Left forelimb (tissue), 1 donor: Measurements from ENCODE around the gene NTN5.
"Not testable (repeated sequence)": the region's sequence is repeated elsewhere in the genome, so short reads cannot be mapped to it uniquely, and the experiment has no call there.

Experiments
- DNase-seq: peaks from one replicate; pipeline ENCODE4 v3.0.0-alpha.2; 2018; ENCODE audit warnings: low spot score

Gene NTN5

DNA sequence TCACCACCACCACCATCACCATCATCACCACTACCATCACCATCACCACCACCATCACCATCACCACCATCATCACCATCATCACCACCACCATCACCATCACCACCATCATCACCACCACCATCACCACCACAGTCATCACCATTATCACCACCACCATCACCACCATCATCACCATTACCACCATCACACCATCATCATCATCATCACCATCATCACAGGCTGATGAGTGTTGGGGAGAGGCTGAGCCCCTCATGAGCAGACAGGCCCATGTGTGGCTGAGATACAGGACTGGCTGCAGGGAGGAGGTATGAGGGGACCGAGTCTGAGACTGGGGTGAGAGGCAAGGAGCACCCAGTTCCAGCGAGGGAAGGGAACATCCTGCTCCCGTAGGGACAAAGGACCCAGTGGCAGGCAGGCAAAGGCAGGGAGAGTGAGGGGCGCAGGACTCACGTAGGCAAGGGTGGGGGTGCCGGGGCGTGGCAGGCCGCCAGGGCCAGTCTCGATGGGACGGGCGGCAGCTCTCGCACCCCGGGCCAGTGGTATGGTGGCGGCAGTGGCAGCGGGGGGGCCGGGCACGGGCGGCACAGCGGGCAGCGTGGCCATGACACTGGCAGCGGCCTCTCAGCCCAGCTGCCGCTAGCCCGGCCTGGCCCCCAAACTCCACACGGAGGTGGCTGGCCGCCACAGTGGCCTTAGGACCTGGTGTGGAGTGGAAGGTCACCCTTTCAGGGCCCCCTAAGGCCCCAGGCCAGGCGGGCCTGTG, 2.7 kb downstream of the NTN5 start:
- DNase-seq = no peak

DNA sequence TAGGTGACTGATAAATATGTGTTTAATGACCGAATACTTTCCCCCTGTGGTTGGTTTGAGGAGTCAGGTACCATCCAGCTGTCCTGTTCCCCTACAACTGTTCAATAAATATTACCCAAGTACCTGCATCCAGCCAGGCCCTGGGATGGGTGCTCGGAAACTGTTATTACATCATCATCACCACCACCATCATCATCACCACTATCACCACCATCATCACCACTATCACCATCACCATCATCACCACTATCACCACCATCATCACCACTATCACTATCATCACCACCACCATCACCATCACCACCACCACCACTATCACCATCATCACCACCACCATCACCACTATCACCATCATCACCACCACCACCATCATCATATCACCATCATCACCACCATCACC, 4.1 kb downstream of the NTN5 start:
- DNase-seq = no peak

DNA sequence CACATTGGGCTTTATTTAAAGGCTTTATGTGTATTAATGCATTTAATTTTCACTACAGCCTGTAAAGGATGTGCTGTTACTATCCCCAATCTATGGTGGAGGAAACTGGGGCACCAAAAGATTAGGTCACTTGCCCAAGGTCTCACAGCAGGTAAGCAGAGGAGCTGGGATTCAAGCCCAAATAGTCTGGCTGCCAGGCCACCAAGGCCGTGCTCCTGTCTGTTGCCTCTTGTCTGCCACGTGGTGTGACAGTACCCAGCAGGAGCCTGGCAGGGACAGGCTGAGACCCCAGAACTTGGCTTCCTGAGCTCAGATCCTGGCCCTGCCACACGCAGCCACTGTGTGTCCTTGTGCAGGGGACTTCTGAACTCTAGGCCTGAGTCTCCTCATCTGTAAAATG, 4.5 kb downstream of the NTN5 start:
- DNase-seq = no peak

DNA sequence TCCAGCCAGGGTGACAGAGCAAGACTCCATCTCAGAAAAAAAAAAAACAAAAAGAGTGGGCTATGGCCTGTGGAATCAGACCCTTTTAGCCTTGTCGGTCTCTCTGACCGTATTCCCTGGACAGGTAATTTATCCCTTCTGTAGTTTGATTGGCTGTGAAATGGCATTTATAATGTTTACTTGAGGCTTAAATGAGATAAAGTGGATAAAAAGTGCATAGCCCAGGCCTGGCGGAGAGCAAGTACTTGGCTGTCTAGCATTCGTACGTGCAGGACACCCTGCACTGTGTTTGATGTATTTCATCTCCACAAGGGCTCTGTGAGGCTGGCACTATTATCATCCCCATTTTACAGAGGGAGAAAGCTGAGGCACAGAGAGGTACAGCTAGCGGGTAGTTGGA, 7.0 kb downstream of the NTN5 start:
- no peak for DNase-seq

DNA sequence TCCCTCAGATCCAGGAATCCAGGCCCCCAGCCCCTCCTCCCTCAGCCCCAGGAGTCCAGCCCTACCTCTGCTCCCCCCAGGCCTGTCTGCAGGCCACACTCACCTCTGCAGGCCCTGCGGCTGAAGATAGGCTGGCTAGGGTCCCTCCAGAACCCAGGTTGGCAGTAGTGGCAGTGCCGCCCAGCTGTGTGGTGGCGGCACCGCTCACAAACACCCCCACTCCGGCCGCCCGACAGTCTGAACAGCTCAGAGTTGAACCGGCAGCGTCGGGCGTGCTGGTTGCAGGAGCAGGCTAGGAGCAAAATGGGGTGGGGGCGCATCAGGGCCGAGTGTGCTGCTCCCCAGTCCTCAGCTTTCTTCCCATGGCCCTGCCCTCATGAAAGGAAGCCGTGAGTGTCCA, 8.3 kb downstream of the NTN5 start:
- no peak for DNase-seq

DNA sequence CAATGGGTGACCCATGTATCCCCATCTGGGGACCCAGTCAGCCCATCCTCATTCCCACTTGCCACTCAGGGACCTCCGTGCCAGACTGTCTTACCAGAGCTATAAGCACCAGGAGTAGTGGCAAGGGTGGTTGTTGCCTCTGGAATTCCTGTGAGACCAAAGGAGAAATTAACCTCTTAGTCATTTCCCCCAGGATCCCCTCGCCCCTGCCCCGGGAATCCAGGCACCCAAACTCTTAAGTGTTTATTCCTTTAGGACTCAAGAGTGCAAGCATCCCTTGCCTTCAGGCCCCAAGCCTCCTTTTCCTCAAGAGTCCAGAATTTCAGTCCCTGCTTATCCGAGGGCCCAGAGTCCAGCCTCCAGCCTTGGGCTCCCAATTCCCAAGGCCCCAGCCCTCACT, 9.2 kb downstream of the NTN5 start:
- no peak for DNase-seq

DNA sequence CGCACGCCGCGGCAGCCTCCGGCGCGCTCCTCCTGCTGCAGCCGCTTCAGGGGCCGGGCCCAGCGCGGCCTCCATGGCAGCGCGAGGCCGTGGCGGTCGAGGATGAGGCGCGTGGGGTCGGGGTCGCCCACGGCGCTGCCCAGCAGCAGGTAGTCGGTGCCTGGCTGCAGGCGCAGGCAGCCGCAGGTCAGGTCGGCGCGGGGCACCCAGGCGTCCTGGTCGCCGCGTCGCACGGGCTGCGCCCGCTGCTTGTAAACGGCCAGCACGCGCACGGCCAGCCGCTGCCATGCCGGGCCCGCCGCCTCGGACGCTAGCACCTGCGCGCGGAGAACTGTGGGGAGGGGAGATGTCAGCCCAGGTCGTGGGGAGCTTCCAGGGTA, 11.1 kb downstream of the NTN5 start:
- DNase-seq = no peak

DNA sequence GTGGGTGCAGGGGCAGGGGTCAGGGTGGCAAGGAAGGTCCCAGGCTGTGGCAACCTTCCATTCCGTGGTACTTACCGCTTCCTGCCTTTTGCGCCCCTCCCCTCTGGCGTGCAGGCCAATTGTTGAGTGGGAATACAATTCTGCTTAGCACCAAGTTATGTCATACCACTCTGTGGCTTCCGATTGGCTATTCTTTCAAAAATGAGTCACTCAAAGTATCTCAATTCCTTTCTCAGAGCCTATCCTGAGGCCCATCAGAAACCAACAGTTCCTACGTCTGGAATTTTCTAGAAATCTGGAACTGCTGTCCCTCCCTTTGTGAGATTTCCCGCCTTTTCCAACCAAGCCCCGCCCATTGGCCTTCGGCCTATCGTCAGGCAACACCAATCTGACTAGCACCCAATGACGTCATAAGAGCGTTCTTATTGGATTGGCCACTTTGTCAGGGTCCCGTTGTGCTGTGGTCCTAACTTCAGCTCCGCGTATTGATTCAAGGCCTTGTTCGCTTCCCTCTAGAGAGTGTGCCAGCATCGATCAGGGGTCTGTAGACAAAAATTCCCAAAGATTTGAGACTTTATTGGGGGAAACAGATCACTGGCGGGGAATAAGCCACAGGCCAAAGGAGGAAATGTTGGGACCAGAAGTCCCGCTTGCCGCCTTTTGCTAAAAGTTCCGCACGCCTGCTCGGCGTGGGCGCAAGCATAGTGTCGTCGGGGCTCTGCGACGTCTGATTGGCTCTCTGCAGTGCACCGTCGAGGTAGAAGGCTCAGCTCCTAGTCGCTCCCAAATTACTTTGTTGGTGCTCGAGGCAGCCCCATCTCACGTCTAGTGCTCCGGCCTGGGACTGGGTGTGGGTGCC, 11.7 kb downstream of the NTN5 start:
- DNase-seq = no peak

DNA sequence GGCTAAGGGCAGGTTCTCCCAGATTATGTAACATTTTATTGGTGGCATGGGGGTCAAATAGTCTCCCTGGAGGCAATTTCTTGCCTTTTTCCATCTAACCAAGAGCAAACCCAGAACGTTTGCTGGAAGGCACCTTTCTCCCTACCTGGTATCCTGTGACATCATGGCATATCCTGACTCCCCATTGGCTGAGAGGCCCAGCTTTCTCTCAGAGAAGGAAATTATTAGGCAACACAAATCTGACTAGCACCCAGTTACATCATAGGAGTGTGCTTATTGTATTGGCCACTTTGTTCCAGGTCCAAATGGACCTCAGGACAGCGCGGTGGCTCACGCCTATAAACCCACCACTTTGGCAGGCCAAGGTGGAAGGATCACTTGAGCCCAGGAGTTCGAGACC, 13.0 kb downstream of the NTN5 start:
- DNase-seq = no peak

DNA sequence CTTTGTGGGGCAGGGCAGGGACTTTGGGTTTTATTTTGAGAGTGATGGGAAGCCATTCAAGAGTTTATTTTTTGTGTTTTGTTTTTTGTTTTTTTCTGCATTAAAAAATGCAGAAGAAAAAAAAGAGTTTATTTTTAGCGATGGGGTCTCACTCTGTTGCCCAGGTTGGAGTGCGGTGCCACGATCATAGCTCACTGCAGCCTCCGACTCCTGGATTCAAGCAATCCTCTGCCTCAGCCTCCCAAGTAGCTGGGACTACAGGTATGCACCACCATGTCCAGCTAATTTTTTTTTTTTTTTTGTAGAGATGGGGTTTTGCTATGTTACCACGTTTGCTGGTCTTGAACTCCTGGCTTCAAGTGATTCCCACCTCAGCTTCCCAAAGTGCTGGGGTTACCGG, 14.3 kb downstream of the NTN5 start:
- DNase-seq = no peak

DNA sequence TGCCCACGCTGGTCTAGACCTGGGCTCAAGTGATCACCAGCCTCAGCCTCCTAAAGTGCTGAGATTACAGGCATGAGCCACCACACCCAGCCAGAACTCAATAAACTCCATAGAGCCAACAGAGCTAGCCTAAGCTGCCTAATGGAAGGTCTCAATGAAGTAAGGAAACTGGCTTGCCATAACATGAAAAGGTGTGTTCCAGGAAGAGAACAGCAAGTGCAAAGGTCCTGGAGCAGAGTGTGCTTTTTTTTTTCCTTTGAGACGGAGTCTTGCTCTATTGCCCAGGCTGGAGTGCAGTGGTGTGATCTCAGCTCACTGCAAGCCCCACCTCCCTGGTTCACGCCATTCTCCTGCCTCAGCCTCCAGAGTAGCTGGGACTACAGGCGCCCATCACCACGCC, 15.0 kb downstream of the NTN5 start:
- not testable (repeated sequence) for DNase-seq

DNA sequence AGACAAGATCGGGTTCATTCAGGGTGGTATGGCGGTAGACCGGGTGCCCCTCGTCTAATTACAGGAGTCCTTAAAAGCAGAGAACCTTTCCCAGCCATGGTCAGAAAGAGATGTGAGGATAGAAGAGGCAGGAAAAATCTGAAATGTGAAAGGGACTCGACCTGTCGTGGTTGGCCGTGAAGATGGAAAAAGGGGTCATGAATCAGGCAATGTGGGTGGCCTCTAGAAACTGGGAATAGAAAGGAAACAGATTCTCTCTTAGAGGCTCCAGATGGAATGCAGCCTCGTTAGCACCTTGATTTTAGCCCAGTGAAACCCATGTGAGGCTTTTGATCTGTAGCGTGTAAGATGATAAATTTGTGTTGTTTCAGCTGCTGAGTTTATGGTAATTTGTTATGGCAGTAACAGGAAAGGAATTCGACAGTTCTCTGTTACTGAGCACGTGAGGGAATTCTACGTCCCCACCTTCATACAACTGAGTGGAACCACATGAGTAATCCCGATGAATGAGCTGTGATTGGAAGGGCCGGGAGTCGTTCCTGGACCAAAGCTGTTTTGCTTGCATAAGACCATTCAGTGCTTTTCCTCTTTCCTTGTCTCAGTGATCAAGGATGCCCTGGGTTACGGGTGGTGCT, 15.9 kb downstream of the NTN5 start:
- no peak for DNase-seq

DNA sequence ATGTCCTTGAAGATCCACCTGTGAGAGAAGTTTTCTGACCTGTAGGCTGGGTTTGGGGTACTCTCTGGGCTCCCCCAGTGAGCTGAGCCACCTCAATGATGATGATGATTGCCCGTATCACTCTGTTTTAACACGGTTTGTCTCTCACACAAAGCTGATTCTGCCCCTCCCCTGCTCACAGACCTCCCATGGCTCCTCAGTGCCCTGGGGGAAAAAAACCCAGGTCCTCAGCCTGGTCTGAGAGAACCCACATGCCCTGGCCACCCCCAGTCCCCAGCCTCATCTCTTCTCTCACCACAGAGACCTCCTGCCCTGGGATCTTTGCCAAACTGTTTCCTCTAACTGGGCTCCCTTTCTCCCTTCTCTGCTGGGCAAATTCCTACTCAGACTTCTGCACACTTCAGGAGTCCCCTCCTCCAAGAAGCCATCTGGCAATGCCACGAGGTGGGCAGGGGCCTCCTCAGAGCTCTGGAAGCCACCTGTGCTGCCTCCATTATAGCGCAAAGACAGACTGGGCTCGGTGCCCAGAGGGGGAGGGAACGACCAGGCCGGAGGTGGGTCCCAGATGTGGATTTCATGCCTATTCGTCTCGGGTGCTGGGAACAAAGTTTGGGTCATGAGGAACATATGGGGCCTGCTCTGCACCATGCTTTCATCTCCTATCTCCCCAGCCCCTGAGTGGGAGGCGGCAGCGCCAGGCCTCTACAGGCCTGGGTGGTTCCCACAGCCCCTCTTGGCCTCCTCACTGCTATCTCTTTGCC, 18.3 kb downstream of the NTN5 start:
- DNase-seq = peak; percentile 81

DNA sequence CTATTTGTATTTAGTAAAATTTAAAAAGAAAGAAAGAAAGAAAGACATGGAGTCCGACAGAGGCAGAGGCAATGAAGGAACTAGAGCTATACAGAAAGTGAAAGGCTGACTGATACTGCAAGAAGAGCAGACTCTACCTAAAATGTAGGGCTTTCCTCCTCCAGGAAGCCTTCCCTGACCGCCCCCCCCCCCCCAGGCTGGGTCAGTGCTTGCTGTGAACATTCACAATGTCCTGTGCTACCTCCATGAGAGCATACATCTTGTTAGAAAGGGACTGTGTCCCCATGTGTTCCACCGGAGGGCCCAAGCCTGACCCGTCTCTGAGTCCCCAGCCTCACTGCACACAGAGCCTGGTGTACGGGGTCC, 21.2 kb downstream of the NTN5 start:
- no peak for DNase-seq

DNA sequence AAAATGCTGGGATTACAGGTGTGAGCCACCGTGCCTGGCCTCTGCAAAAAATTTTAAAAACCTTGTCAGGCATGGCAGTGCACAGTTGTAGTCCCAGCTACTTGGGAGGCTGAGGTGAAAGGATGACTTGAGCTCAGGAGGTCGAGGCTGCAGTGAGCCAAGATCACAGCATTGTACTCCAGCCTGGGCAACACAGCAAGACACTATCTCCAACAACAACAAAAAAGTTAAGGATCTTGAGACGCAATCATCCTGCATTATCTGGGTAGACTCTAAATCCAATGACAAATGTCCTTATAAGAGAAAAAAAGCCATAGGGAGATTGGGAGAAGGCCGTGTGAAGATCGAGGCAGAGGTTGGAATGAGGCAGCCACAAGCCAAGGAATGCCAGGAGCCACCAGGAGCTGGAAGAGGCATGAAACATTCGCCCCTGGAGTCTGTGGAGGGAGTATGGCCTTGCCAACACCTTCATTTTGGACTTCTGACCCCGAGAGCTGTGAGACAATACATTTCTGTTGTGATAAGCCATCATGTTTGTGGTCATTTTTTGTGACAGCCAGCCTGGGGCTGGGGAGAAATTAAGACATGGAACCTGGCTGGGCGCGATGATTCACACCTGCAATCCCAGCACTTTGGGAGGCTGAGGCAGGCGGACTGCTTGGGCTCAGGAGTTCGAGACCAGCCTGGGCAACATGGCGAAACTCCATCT, 21.7 kb downstream of the NTN5 start:
- no peak for DNase-seq

DNA sequence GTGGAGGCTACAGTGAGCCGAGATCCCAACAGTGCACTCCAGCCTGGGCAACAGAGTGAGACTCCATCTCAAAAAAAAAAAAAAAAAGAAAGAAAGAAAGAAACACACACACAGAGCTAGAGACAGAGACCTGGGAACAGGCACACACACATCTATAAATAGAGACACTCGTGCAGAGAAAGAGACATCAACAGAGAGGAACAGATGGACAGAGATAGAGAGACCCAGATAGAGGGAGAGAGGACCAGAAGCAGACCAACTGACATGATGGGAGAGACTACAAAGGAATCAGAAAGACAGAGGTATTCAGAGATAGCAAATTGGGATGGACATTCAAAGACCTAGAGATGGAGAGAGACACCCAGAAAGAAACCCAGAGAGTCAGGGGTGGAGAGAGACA, 24.7 kb downstream of the NTN5 start:
- DNase-seq = no peak

DNA sequence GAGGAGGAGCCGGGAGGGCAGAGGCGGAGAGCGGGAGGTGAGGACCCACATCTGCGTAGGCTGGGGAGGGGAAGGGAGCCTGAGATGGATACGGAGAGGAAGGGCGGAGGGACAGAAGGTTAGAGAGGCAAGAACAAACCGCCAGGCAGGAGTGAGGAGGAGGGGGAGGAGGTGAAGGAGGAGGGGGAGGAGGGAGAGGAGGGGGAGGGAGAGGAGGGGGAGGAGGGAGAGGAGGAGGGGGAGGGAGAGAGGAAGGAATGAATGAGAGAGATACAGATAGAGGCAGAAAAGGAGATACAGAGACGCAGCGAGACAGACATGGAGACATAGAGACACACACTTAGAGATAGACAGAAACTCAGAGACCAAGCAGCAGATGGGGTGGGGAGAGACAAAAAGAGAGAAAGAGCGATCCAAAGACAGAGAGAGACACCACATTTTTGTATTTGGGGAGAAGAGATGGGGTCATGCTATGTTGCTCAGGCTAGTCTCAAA, 26.0 kb downstream of the NTN5 start:
- no peak for DNase-seq

DNA sequence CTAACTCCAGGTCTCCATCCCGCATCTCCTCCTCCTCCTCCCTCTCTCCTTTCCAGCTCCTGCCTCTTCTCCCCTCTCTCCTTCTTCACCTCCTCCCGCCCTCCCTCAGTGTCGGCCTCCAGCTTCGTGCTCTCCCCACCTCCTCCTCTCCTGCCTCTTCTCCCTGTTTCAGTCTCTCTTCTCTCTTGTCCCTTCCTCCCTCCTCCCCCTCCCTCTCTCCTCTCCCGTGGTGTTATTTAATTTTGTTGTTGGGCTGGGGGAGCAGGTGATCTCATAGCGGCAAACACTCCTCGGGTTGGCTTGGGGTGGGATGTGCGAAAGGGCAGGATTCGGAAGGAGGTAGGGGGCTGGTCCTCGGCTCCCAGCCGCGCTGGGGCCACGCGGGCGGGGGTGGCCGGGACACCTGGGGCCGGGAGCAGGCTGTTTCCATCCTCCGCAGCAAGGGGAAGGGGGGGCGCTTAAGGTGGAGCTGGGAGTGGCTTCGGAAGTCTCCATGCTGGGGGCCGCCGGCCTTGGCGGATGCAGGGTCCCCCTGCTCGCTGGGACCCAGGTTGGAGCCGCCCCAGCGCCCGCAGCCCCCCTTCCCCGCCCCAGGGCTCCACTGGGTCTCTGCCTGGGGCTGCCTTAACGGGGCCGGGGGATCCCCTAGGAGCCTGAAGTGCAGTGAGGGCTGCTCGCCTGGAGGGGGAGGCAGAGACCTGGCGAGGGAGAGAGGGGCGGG, 26.7 kb downstream of the NTN5 start, which contains the start of gene CA11:
Gene CA11, minus strand, starts transcription at position 187 of the 721 bp plus-strand sequence. CDS start 555 bp downstream, outside the sequence.
- peak; percentile 97 for DNase-seq

DNA sequence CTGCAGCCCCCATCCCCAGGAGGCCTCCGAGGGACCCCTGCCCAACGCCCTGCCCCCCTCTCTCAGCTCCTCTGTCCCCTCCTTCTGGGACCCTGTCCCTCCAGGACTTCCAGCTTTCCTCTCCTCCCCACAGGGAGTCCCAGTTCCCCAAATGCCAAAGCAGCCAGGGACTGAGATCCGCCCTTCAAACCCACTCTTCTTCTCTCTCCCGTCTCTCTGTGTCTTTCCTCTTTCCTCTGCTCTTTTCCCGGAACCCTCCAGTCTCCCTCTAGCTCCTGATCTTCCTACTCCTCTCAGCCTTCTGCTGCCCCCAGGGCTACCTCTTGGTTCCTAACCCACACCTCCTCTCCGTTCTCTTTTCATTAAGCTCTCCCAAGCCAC, 27.2 kb downstream of the NTN5 start:
- no peak for DNase-seq

DNA sequence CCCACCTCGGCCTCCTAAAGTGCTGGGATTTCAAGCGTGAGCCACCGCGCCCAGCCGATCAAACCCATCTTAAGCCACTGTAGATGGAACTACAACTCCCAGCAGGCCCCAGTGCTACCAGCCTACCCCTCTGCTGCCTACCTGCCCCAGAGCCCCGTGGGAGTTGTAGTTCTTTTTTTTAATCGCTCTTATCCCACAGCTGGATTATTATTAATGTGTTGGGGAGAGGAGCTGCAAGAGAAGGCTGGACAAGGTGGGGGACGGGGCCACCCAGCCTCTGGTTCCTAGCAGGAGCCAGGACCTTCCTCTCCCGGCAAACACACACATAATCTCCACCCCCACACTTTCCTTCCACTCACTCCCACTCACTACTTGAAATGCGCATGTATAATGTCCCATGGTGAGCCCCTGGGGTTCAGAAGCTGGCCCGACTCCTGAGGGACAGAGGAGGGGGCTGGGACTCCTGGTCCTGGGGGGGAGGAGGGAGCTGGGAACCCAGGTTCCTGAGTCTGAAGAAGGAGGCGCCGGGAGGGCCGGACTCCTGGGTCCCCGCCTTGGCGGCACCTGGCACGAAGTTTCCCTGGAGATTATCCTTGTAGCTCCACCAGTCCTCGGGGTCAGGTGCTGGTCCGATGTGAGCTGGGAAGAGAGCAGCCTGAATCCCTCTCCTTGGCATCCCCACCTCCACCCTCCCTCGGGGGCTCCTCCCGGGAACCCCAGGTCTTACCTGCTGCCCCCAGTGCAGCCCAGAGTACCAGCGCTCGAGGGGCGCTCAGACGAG, 27.8 kb downstream of the NTN5 start:
- no peak for DNase-seq
